Endothelial cell of hepatic sinusoid (primary cell): Measurements from ENCODE around the gene RNF223.

ENCODE experiments used
- in situ Hi-C: cut with HindIII; loops from 2 replicates; pipeline ENCODE4 v1.10.0; 2017; ENCODE audit warnings: low sequenced_read_pairs

RNF223 gene

GRCh38 chr1:1074631-1075147, 583 bp upstream of the RNF223 start:
- in situ Hi-C loops, result no loop called here

- in situ Hi-C loops, result no loop called here
Observed at GRCh38 chr1:1072849-1073742, 1.0 kb downstream of the RNF223 start.

GRCh38 chr1:1072299-1072848, 1.7 kb downstream of the RNF223 start:
- in situ Hi-C loops, result no loop called here

DNA sequence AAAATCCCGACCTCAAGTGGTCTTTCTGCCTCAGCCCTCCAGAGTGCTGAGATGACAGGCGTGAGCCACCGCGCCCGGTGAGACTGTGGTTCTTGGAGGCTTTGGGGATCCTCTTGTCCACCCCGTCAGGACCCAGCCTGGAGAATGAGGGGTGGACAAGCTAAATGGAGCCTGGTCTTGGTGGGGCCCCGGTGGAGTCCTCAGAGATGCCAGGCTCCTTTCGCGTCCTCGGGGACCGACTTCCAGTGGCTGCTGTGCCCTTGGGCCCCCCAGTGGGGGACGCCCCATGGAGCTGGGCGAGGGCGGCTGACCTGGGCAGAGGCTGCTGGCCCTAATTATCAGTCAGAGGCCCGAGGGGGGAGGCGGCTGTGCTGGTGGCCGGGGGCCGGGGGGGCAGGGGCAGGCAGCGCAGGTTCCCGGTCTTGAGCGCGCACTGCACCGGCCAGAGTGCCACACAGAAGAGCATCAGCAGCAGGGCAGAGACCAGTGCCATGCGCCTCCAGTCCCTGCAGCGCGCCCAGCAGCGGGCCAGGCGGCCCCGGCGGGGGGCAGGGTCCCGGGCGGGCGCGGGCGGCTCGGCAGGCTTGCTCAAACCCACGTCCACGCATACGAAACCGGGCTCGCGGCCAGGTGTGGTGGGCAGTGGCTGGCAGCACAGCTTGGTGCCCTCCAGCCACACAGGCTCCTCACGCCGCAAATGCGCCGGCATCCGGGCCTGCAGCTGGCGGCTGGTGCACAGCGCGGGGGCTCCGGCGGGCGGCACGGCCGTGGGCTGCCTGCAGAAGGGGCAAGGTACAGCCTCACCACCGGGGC, 2.4 kb downstream of the RNF223 start:
- in situ Hi-C loops, result no loop called here

GRCh38 chr1:1069711-1070676, 4.1 kb downstream of the RNF223 start:
- in situ Hi-C loops, result loop anchor here (5.0 kb wide), 1 partner anchor 68 kb away; the partner anchor contains the start of gene HES4

DNA sequence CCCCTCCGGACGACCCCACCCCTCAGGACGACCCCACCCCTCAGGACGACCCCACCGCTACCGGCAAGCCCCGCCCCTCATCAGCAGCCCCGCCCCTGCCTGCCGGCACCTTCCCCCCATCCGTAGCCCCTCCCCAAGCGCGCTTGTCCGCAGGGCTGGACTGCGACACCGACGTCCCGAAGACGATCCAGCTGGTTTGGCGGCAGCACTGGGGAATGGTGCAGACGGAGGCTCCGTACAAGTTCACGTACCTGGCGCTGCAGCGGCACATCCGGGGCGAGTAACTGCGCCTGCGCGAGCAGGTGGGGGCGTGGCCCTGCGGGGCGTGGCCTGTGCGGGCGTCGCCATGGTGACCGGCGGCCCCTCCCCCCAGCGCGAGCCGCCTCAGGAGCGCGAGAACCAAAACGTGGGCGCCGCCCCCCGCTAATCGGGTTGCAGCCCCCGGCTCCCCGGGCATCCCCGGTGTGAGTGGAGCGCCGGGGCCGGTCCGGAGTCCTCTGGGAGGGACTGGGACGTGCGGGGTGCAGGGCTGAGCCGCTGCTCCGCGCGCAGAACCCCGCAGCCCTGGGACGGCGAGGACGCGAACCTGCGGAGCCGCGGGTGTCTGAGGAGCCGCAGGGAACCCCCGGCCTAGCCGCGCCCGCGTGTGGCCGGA, 4.9 kb downstream of the RNF223 start:
- in situ Hi-C loops, result loop anchor here (5.0 kb wide), 1 partner anchor 67 kb away; the partner anchor contains the start of gene HES4

DNA sequence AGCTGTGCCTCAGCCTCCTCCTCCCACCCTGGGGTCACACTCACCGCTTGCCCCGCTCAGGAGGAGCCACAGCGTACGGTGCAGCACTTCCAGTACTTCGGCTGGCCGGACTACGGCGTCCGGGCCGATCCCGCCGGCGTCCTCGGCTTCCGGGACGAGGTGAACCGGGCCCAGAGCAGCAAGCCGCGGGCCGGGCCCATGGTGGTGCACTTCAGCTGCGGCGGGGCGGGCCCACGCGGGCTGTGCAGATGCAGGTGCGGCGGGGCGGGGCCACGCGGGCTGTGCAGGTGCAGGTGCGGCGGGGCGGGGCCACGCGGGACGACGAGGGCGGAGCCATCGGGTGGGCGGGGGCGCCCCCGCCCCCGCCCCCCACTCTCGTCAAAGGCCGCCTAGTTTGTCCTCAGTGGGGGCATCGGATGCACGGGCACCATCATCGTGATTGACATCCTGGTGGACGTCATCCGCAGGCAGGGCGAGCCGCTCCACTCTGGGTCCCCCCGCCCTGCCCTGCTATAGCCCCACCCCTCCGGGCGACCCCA, 5.5 kb downstream of the RNF223 start:
- in situ Hi-C loops, result loop anchor here (5.0 kb wide), 1 partner anchor 66 kb away; the partner anchor contains the start of gene HES4

DNA sequence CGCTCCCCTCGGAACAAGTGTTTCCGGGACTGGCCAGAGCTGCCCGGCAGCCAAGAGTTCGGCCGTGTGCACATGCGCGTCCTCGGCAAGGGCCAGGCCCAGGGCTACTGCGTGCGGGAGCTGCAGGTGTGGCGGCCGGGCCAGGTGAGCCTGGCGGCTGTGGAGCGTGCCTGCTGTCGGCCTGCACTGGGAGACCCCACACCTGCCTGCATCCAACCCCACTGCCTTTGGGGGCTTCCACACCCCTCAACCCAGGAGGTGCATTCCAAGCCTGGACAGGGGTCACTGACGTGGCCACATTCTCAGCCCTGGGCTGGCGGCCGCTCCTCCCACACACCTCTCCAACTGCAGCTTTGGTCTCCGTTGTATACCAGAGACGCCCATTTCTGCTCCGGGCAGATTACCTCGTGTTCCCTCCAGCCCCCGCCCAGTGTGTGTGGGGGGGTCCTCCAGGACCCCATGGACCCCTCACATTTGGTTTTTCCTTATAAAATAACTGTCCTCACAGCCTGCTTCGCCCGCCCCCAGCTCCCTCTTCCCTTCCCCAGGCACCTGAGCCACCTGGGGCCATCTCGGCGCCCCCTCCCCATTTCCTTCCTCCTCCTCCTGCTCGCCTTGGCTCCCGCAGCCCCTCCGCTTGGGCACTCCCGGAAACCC, 6.1 kb downstream of the RNF223 start:
- in situ Hi-C loops, result loop anchor here (5.0 kb wide), 1 partner anchor 66 kb away; the partner anchor contains the start of gene HES4

- in situ Hi-C loops, result loop anchor here (5.0 kb wide), 1 partner anchor 65 kb away; the partner anchor contains the start of gene HES4
Observed at GRCh38 chr1:1067284-1067859, 6.7 kb downstream of the RNF223 start.

DNA sequence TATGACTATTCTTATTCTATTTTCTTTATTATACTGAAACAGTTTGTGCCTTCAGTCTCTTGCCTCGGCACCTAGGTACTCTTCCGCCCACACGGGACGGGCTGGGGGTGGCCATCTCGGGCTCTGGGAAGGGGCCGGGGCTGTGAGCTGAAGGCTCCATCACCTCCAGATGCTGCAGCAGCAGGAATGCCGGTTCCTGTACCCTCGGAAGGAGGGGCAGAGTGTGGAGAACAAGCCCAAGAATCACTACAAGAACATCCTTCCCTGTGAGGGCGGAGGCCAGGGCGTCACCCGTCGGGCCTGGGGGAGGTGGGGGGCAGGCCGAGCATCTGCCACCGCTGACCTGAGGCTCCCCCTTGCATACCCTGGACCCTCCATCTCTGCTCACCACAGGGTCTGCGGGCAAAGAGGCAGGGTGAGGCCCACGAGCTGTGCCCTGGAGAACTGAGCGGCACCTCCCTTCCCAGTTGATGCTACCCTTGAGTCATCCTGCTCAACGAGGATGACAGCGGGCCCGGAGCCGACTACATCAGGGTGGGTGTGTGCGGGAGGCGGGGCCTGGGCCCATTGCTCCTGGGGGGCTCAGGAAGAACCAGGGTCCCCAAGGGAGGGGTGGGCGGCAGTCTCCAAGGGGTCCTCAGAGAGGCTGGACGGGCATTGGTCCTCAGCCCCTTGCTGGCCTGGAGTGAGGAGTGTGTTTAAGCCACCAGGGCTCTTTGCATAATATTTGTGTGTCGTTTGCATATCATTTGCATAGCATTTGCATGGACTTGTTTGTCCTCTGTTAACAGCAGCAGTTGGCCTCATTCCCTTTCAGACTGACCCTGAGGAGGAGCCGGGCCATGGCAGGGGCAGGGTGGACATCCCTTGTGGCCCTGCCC, 7.5 kb downstream of the RNF223 start:
- in situ Hi-C loops, result loop anchor here (5.0 kb wide), 1 partner anchor 64 kb away; the partner anchor contains the start of gene HES4

DNA sequence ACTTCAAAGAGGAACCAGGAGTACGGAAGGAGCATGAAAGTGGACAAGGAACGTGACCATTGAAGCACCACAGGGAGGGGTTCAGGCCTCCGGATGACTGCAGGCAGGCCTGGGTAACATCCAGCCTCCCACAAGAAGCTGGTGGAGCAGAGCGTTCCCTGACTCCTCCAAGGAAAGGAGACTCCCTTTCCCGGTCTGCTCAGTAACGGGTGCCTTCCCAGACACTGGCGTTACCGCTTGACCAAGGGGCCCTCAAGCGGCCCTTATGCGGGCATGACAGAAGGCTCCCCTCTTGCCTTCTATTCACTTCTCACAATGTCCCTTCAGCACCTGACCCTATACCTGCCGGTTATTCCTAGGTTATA, 8.2 kb downstream of the RNF223 start:
- in situ Hi-C loops, result loop anchor here (5.0 kb wide), 1 partner anchor 64 kb away; the partner anchor contains the start of gene HES4

- in situ Hi-C loops, result loop anchor here (5.0 kb wide), 1 partner anchor 63 kb away; the partner anchor contains the start of gene HES4
Observed at GRCh38 chr1:1065265-1065939, 8.7 kb downstream of the RNF223 start.

DNA sequence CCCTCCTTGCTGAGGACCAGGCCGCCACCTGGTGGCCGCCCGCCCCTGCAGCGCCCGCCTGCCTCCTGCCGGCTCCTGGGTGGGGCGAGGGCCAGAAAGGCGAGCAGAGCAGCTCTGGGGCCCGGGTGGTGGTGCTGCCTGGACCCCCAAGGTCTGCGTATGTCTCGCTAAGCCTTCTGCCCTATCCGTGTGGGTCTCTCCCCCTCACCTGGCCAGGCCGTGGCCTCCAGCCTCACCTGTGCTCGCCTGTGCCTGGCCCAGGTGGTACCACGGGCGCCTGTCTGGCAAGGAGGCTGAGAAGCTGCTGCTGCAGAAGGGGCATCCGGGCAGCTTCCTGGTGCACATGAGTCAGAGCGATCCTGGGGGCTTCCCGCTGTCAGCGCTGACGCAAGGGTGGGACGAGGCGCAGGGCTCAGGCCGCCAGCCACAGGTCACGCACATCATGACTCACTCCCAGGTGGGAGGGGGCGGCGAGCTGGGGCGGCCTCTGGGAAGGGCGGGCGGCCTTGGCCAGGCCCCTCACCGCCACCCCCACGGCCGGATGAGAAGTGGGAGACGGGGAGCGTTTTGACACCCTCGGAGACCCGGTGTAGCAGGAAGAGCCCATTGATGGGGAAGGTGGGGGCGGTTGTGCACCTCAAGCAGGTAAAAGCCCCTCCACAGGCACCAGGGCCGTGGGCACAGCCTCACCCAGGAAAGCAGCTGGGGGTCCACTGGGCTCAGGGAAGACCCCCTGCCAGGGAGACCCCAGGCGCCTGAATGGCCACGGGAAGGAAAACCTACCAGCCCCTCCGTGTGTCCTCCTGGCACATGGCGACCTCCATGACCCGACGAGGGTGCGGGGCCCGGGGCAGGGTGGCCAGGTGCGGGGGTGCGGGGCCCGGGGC, 9.9 kb downstream of the RNF223 start:
- in situ Hi-C loops, result no loop called here

DNA sequence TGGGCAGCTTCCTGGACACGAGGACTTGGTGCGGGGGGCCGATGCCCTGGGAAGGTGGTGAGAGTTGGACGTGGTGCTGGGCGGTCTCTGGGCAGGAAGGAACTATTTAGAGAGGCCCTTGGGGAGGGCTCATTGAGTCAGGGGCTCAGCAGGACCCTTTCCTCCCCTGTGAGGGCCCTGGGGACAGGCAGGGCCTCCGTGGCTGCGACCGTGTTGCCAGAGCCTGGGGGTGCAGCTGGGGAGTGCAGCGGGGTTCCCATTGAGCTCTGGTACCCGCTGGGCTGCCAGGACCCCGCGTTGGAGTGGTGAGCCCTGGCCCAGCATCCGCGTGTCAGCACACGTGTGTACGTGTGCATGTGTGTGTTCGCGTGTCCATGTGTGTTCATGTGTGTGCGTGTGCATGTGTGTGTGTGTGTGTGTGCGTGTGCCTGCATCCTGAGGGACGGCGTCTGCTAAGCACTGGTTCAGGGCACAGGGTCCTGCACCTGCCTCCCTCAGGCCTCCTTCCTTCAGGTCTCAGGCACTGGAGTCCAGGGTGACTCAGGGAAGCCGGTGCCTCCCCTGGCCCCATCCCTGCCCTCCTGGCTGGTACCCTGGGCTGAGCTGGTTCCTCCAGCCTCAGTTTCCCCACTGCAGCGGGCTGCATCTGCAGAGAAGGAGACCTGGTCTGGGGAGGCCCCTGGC, 10.7 kb downstream of the RNF223 start:
- in situ Hi-C loops, result no loop called here
